ENCODE measurements around the gene DAAM2.

GRCh38 chr6:39917329-39917728 is 125.2 kb downstream of the DAAM2 start:
- TF ChIP-seq POLR2A (IDR thresholded peaks at IDR 0.05; ENCODE audit: low read length) = no peak
- no peak for TF ChIP-seq GATA1 (IDR thresholded peaks at IDR 0.05; ENCODE audit: low read depth, low read length)
